ENCODE data around the gene SLC19A2.

DNA sequence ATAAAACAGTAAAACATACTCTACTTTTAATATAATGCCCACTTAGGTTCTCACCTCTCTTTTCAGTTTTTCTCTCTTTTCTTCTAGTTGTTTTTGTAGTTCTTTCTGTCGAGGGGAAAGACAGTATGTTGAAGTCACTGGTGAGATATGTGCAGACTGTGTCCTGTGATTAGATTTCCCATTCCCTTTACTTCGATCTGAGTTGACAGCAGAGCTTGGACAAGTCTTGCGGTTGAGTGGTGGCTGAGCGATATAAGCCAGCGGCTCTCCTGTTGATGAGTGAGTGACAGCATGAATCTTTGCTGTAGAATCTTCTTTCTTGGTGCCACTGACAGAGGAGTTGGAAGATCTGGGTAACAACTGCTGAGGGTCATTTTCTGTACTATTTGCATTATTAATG, 64.4 kb downstream of the SLC19A2 start:
- TF ChIP-seq, protein P1, sequence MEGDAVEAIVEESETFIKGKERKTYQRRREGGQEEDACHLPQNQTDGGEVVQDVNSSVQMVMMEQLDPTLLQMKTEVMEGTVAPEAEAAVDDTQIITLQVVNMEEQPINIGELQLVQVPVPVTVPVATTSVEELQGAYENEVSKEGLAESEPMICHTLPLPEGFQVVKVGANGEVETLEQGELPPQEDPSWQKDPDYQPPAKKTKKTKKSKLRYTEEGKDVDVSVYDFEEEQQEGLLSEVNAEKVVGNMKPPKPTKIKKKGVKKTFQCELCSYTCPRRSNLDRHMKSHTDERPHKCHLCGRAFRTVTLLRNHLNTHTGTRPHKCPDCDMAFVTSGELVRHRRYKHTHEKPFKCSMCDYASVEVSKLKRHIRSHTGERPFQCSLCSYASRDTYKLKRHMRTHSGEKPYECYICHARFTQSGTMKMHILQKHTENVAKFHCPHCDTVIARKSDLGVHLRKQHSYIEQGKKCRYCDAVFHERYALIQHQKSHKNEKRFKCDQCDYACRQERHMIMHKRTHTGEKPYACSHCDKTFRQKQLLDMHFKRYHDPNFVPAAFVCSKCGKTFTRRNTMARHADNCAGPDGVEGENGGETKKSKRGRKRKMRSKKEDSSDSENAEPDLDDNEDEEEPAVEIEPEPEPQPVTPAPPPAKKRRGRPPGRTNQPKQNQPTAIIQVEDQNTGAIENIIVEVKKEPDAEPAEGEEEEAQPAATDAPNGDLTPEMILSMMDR (conservative IDR thresholded peaks at IDR 0.05; ENCODE audit: low read length), result no peak
- no peak for TF ChIP-seq EZH2phosphoT487 (IDR thresholded peaks at IDR 0.05; ENCODE audit: borderline replicate concordance, low read depth, low read length)

All from OCI-LY7 (cell line).